Measurements from ENCODE around the gene PGLYRP4. TPM values are rescaled to one million over a fixed set of nuclear protein-coding genes. Genes with fewer than 3 reads are reported as not detected.
A peak's percentile ranks its signal among the peaks of the same experiment; 100 is the strongest.

The PGLYRP4 gene
- total RNA-seq, 1 donor from 2014 or later, result not detected

- DNase-seq (ENCODE audit: low read depth) (peak; percentile 76), FAIRE-seq (peak; percentile 70)
- Histone ChIP-seq H3K4me3 (ENCODE audit: low read depth, low read length) (no peak overlapping the region), H3K36me3 (ENCODE audit: control insufficient read depth, insufficient read depth, low read length) (no peaks in the 10 kb centered on the region), H3K27me3 (ENCODE audit: control insufficient read depth, insufficient read depth, low read length) (no peaks in the 10 kb centered on the region)
- TF ChIP-seq, protein P1, sequence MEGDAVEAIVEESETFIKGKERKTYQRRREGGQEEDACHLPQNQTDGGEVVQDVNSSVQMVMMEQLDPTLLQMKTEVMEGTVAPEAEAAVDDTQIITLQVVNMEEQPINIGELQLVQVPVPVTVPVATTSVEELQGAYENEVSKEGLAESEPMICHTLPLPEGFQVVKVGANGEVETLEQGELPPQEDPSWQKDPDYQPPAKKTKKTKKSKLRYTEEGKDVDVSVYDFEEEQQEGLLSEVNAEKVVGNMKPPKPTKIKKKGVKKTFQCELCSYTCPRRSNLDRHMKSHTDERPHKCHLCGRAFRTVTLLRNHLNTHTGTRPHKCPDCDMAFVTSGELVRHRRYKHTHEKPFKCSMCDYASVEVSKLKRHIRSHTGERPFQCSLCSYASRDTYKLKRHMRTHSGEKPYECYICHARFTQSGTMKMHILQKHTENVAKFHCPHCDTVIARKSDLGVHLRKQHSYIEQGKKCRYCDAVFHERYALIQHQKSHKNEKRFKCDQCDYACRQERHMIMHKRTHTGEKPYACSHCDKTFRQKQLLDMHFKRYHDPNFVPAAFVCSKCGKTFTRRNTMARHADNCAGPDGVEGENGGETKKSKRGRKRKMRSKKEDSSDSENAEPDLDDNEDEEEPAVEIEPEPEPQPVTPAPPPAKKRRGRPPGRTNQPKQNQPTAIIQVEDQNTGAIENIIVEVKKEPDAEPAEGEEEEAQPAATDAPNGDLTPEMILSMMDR (IDR thresholded peaks at IDR 0.05; ENCODE audit: insufficient read depth, low read length, severe bottlenecking), result no peak
Measured at GRCh38 chr1:153395136-153395685, 46.6 kb upstream of the PGLYRP4 start.

DNA sequence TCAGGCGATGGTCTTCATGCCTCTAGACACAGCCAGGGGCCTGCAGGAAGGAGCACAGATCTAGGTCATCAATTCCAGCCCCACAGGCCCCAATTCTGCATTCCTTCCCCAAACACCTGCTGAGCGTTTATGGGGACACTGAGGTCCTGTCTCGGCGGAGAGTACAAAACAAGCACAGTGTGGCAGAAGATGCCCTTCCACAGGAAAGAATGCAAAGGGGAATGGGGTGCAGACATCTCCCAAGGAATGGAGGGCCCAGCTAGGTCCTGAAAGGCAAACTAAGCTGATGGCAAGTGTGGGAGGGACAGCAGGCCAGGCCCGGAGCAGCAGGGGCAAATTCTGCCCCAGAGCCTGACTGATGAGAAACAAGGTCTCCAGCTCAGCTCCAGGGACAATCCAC, 45.8 kb upstream of the PGLYRP4 start:
- DNase-seq (ENCODE audit: low read depth) (no peak), FAIRE-seq (no peak)
- no peaks in the 10 kb centered on the region for H3K27me3 ChIP-seq (ENCODE audit: control insufficient read depth, insufficient read depth, low read length)
- TF ChIP-seq, protein P1 (IDR thresholded peaks at IDR 0.05; ENCODE audit: insufficient read depth, low read length, severe bottlenecking), result no peak
- no peak overlapping the region for H3K4me3 ChIP-seq (ENCODE audit: low read depth, low read length)
- H3K36me3 ChIP-seq (ENCODE audit: control insufficient read depth, insufficient read depth, low read length), result no peaks in the 10 kb centered on the region

DNA sequence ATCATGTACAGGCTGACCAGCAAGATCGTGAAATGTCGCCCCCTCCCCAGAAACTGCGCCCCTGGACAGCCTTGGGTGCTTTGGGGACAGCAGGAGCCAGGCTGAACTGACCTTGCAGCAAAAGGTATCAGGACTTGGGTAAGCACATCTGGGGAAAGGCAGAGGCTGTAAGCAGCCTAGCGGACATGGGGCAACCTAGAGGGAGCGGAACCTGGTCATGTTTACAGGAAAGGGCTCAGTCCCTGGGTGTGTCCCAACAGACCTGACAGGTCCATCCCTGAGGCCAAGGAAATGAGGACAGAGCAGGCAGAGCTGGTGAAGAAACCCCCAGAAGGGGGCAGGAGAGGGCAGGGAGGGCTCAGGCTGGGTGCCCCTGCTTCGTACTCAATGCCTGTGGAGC, 45.3 kb upstream of the PGLYRP4 start:
- FAIRE-seq (no peak), DNase-seq (ENCODE audit: low read depth) (no peak)
- no peak overlapping the region for H3K4me3 ChIP-seq (ENCODE audit: low read depth, low read length)
- no peaks in the 10 kb centered on the region for H3K27me3 ChIP-seq (ENCODE audit: control insufficient read depth, insufficient read depth, low read length)
- TF ChIP-seq, protein P1 (IDR thresholded peaks at IDR 0.05; ENCODE audit: insufficient read depth, low read length, severe bottlenecking), result peak; percentile 24
- H3K36me3 ChIP-seq (ENCODE audit: control insufficient read depth, insufficient read depth, low read length), result no peaks in the 10 kb centered on the region

DNA sequence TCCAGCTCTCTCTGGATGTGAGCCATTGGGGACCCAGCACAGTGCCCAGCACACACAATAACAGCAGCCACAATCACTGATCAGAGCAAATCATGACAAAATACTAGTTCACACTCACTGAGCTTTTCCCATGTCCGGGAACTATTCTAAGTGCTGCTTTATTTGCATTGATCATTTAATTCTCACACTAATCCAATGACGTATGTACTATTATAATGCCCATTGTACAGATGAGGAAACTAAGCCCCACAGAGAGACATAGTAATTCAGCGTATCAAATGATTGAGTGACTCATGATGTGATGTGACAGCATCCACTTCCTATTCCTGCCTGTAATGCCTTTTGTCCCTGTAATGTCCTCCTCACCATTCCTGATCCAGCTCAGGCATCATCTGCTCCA, 44.2 kb upstream of the PGLYRP4 start:
- H3K4me3 ChIP-seq (ENCODE audit: low read depth, low read length), result no peak overlapping the region
- FAIRE-seq, result no peak
- H3K27me3 ChIP-seq (ENCODE audit: control insufficient read depth, insufficient read depth, low read length), result no peaks in the 10 kb centered on the region
- TF ChIP-seq, protein P1 (IDR thresholded peaks at IDR 0.05; ENCODE audit: insufficient read depth, low read length, severe bottlenecking), result no peak
- H3K36me3 ChIP-seq (ENCODE audit: control insufficient read depth, insufficient read depth, low read length), result no peaks in the 10 kb centered on the region
- no peak for DNase-seq (ENCODE audit: low read depth)

DNA sequence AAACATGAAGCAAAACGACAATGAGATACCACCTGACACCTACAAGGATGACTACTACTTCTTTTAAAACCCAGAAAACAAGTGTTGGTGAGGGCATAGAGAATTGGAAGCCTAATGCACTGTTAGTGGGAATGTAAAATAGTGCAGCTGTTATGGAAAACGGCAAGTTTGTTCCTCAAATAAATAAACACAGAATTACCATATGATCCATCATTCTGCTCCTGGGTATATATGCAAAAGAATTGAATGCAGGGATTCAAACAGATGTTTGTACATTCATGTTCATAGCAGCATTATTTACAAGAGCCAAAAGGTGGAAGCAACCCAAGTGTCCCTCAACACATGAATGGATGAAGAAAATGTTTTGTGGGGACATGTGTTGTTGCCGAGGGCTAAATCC, 43.6 kb upstream of the PGLYRP4 start:
- no peak for FAIRE-seq
- TF ChIP-seq, protein P1 (IDR thresholded peaks at IDR 0.05; ENCODE audit: insufficient read depth, low read length, severe bottlenecking), result no peak
- H3K4me3 ChIP-seq (ENCODE audit: low read depth, low read length), result no peak overlapping the region

More for the DNA sequence above, 43.6 kb upstream of the PGLYRP4 start:
- Histone ChIP-seq H3K36me3 (ENCODE audit: control insufficient read depth, insufficient read depth, low read length) (no peaks in the 10 kb centered on the region), H3K27me3 (ENCODE audit: control insufficient read depth, insufficient read depth, low read length) (no peaks in the 10 kb centered on the region)
- no peak for DNase-seq (ENCODE audit: low read depth)
